GM21576 (cell line): ENCODE results near the gene XDH.

ENCODE experiments used
- ATAC-seq: cut with Tn5 transposase; IDR thresholded peaks from one replicate; pipeline ENCODE4 v1.9.1; 2021; ENCODE audit warnings: mild to moderate bottlenecking, moderate library complexity; ENCODE audit not compliant: unreplicated experiment

Gene XDH

GRCh38 chr2:31366733-31367132, 47.8 kb downstream of the XDH start:
- no peak for ATAC-seq

GRCh38 chr2:31365834-31366505, 48.6 kb downstream of the XDH start:
- no peak for ATAC-seq

GRCh38 chr2:31365348-31365747, 49.2 kb downstream of the XDH start:
- ATAC-seq, result no peak

- ATAC-seq, result no peak
These were observed 50.4 kb downstream of the XDH start for GRCh38 chr2:31363956-31364750.

GRCh38 chr2:31362581-31362980, 52.0 kb downstream of the XDH start:
- no peak for ATAC-seq

GRCh38 chr2:31359229-31359628, 55.3 kb downstream of the XDH start:
- no peak for ATAC-seq

GRCh38 chr2:31354837-31355236, 59.7 kb downstream of the XDH start:
- ATAC-seq, result no peak

GRCh38 chr2:31353179-31353578, 61.4 kb downstream of the XDH start:
- no peak for ATAC-seq

- ATAC-seq, result no peak
These were observed 64.9 kb downstream of the XDH start for GRCh38 chr2:31349684-31350083.

GRCh38 chr2:31349160-31349559, 65.4 kb downstream of the XDH start:
- no peak for ATAC-seq

GRCh38 chr2:31348618-31349017, 65.9 kb downstream of the XDH start:
- no peak for ATAC-seq

GRCh38 chr2:31347750-31348149, 66.8 kb downstream of the XDH start:
- ATAC-seq, result no peak

- no peak for ATAC-seq
These were observed 67.2 kb downstream of the XDH start for GRCh38 chr2:31347319-31347718.

- no peak for ATAC-seq
These were observed 70.1 kb downstream of the XDH start for GRCh38 chr2:31344447-31344846.

GRCh38 chr2:31341351-31341750, 73.2 kb downstream of the XDH start:
- no peak for ATAC-seq

- ATAC-seq, result no peak
These were observed 74.8 kb downstream of the XDH start for GRCh38 chr2:31339696-31340095.

- no peak for ATAC-seq
These were observed 76.7 kb downstream of the XDH start for GRCh38 chr2:31337860-31338259.

- ATAC-seq, result no peak
These were observed 77.3 kb downstream of the XDH start for GRCh38 chr2:31337197-31337596.

- ATAC-seq, result no peak
These were observed 78.5 kb downstream of the XDH start for GRCh38 chr2:31335921-31336585.

GRCh38 chr2:31334311-31335026, 80.1 kb downstream of the XDH start:
- no peak for ATAC-seq

- peak; percentile 74 for ATAC-seq
These were observed 80.9 kb downstream of the XDH start for GRCh38 chr2:31333527-31334183.
